HepG2 (cell line): ENCODE data around the gene SCFD2.

ENCODE experiments used
- BHLHE40 ChIP-seq: IDR thresholded peaks from 2 replicates; pipeline ENCODE4 v1.6.1; 2011; ENCODE audit warnings: low read length, improper control_type of control experiment
- MYNN ChIP-seq: sonication (generic); formaldehyde crosslinking; IDR thresholded peaks from 2 replicates; pipeline ENCODE4 v1.4.0; 2020; ENCODE audit warnings: mild to moderate bottlenecking, low read depth, missing genetic modification reagents
- RAD21 ChIP-seq: fragments of 450-650 bp; formaldehyde crosslinking; IDR thresholded peaks from 2 replicates; pipeline ENCODE4 v1.5.0; 2020; ENCODE audit warnings: mild to moderate bottlenecking
- SOX5 ChIP-seq: IDR thresholded peaks from 2 replicates; pipeline ENCODE4 v1.6.1; 2016; ENCODE audit warnings: borderline replicate concordance
- SOX6 ChIP-seq, 2 experiments: fragments of 450-650 bp in 1 of 2; sonication (generic) in 1 of 2; formaldehyde crosslinking in 1 of 2; IDR thresholded peaks; 2 replicates each; pipeline versions ENCODE4 v1.4.0 to v1.6.1; 2017 to 2020; ENCODE audit warnings: antibody characterized with exemption in 1 of 2, mild to moderate bottlenecking in 1 of 2, missing genetic modification reagents in 1 of 2
- ZFP36 ChIP-seq: fragments of 150-350 bp; IDR thresholded peaks from 2 replicates; pipeline ENCODE4 v1.6.1; 2018; ENCODE audit warnings: borderline replicate concordance, low read length, low read depth; ENCODE audit not compliant: partially characterized antibody
- ZNF24 ChIP-seq: fragments of 450-650 bp; IDR thresholded peaks from 2 replicates; pipeline ENCODE4 v1.6.1; 2017; ENCODE audit warnings: antibody characterized with exemption, mild to moderate bottlenecking
- TF ChIP-seq, protein P1 (sequence below): sonication (generic); formaldehyde crosslinking; IDR thresholded peaks from 2 replicates; pipeline ENCODE4 v1.5.0; 2020; ENCODE audit warnings: mild to moderate bottlenecking, missing genetic modification reagents, moderate library complexity
- TF ChIP-seq, protein P2 (sequence below): sonication (generic); formaldehyde crosslinking; IDR thresholded peaks from 2 replicates; pipeline ENCODE4 v1.5.1; 2020; ENCODE audit warnings: mild to moderate bottlenecking, moderate library complexity, missing genetic modification reagents

DNA sequence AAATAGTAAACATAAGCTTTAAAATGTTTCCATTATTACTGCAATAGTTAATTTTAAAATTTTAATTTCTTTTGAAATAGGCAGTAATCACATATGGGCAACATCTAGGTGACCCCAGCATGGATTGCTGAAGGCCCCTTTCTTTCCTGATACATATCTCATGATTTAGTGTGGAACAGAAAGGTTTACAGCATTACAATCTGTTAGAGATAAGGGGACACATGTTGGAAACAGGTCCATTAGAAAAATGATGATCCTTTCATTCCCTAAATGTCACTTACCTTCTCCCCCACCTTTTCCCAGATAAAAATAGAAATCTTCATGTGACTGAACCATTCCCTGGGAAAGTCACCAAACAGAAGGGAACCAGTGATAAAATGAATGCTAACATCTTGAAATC, 413.3 kb downstream of the SCFD2 start:
- TF ChIP-seq ZNF24, result no peak
- TF ChIP-seq MYNN (CRISPR knock-in tag), result no peak
- TF ChIP-seq SOX5 (CRISPR knock-in tag), result no peak
- no peak for TF ChIP-seq ZFP36
- TF ChIP-seq, protein P1, sequence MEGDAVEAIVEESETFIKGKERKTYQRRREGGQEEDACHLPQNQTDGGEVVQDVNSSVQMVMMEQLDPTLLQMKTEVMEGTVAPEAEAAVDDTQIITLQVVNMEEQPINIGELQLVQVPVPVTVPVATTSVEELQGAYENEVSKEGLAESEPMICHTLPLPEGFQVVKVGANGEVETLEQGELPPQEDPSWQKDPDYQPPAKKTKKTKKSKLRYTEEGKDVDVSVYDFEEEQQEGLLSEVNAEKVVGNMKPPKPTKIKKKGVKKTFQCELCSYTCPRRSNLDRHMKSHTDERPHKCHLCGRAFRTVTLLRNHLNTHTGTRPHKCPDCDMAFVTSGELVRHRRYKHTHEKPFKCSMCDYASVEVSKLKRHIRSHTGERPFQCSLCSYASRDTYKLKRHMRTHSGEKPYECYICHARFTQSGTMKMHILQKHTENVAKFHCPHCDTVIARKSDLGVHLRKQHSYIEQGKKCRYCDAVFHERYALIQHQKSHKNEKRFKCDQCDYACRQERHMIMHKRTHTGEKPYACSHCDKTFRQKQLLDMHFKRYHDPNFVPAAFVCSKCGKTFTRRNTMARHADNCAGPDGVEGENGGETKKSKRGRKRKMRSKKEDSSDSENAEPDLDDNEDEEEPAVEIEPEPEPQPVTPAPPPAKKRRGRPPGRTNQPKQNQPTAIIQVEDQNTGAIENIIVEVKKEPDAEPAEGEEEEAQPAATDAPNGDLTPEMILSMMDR (CRISPR knock-in tag), result no peak
- TF ChIP-seq, protein P2, sequence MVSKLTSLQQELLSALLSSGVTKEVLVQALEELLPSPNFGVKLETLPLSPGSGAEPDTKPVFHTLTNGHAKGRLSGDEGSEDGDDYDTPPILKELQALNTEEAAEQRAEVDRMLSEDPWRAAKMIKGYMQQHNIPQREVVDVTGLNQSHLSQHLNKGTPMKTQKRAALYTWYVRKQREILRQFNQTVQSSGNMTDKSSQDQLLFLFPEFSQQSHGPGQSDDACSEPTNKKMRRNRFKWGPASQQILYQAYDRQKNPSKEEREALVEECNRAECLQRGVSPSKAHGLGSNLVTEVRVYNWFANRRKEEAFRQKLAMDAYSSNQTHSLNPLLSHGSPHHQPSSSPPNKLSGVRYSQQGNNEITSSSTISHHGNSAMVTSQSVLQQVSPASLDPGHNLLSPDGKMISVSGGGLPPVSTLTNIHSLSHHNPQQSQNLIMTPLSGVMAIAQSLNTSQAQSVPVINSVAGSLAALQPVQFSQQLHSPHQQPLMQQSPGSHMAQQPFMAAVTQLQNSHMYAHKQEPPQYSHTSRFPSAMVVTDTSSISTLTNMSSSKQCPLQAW (CRISPR knock-in tag), result no peak
- TF ChIP-seq BHLHE40, result no peak
- TF ChIP-seq SOX6 (IDR thresholded peaks at IDR 0.05), result no peak
- TF ChIP-seq SOX6 (CRISPR knock-in tag; IDR thresholded peaks at IDR 0.05), result no peak
- no peak for TF ChIP-seq RAD21 (CRISPR knock-in tag)
